ENCODE measurements around the gene PROM1.

GRCh38 chr4:16090096-16090705, 6.4 kb upstream of the PROM1 start:
- no peak for TF ChIP-seq ZNF211 (tag by site-specific recombination; IDR thresholded peaks at IDR 0.05; ENCODE audit: low read depth)
- no peak for TF ChIP-seq ZNF529 (tag by site-specific recombination; IDR thresholded peaks at IDR 0.05; ENCODE audit: insufficient replicate concordance)
- TF ChIP-seq ZNF830 (tag by site-specific recombination; IDR thresholded peaks at IDR 0.05; ENCODE audit: low read depth), result no peak
- TF ChIP-seq ZNF354C (tag by site-specific recombination; IDR thresholded peaks at IDR 0.05; ENCODE audit: borderline replicate concordance, low read depth), result no peak
- TF ChIP-seq, protein P1, sequence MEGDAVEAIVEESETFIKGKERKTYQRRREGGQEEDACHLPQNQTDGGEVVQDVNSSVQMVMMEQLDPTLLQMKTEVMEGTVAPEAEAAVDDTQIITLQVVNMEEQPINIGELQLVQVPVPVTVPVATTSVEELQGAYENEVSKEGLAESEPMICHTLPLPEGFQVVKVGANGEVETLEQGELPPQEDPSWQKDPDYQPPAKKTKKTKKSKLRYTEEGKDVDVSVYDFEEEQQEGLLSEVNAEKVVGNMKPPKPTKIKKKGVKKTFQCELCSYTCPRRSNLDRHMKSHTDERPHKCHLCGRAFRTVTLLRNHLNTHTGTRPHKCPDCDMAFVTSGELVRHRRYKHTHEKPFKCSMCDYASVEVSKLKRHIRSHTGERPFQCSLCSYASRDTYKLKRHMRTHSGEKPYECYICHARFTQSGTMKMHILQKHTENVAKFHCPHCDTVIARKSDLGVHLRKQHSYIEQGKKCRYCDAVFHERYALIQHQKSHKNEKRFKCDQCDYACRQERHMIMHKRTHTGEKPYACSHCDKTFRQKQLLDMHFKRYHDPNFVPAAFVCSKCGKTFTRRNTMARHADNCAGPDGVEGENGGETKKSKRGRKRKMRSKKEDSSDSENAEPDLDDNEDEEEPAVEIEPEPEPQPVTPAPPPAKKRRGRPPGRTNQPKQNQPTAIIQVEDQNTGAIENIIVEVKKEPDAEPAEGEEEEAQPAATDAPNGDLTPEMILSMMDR (tag by site-specific recombination; IDR thresholded peaks at IDR 0.05), result no peak
- no peak for TF ChIP-seq ZNF76 (tag by site-specific recombination; IDR thresholded peaks at IDR 0.05; ENCODE audit: borderline replicate concordance, low read depth)
- TF ChIP-seq, protein P2, sequence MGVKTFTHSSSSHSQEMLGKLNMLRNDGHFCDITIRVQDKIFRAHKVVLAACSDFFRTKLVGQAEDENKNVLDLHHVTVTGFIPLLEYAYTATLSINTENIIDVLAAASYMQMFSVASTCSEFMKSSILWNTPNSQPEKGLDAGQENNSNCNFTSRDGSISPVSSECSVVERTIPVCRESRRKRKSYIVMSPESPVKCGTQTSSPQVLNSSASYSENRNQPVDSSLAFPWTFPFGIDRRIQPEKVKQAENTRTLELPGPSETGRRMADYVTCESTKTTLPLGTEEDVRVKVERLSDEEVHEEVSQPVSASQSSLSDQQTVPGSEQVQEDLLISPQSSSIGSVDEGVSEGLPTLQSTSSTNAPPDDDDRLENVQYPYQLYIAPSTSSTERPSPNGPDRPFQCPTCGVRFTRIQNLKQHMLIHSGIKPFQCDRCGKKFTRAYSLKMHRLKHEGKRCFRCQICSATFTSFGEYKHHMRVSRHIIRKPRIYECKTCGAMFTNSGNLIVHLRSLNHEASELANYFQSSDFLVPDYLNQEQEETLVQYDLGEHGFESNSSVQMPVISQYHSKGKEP (tag by site-specific recombination; IDR thresholded peaks at IDR 0.05), result no peak
- TF ChIP-seq REST (tag by site-specific recombination; IDR thresholded peaks at IDR 0.05), result no peak
- no peak for TF ChIP-seq ZNF777 (tag by site-specific recombination; IDR thresholded peaks at IDR 0.05; ENCODE audit: borderline replicate concordance)
